ENCODE measurements around the gene TRAPPC10. TPM values are rescaled to one million over a fixed set of nuclear protein-coding genes. Genes with fewer than 3 reads are reported as not detected.
A peak's percentile ranks its signal among the peaks of the same experiment; 100 is the strongest.

Gene TRAPPC10
- total RNA-seq, 1 experiment from 2014 or later = 39.3 TPM

DNA sequence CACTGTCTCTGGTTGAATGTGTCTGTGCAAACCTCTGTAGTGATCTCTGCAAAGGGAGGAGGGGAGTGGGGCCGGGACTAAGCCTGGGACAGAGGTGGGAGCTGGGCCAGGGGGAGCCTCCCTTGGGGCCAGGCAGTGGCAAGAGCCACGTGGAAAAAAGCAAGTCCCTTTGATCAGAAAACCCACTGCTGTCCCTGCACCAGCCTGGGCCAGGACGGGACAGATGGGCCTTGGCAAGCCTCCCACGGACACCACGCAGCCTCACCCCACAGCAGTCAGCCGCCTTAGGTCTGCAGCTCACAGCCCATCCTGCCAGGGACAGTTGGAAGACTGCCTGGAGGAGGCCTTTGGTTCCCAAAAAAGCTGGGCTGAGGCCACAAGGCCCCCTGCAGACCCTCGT lies 11.7 kb upstream of the TRAPPC10 start:
- H3K4me3 Mint-ChIP-seq (ENCODE audit: unreplicated experiment) = no peak overlapping the region
- no peaks in the 10 kb centered on the region for H3K27me3 Mint-ChIP-seq (ENCODE audit: insufficient read depth, unreplicated experiment)
- intact Hi-C loops (cut with micrococcal nuclease) = no loop called here
- H3K9me3 Mint-ChIP-seq (ENCODE audit: unreplicated experiment) = peaks cover 11% of the 10 kb centered on the region
- H3K4me1 Mint-ChIP-seq (ENCODE audit: insufficient read depth, unreplicated experiment) = no peaks in the 10 kb centered on the region
- H3K36me3 Mint-ChIP-seq (ENCODE audit: insufficient read depth, unreplicated experiment) = no peaks in the 10 kb centered on the region
- CTCF ChIA-PET = no interaction called here
- TF ChIP-seq CTCF (IDR thresholded peaks at IDR 0.05; ENCODE audit: unreplicated experiment) = no peak
- no TSS peak for BruUV-seq (replicated peaks)
- H3K27ac Mint-ChIP-seq (ENCODE audit: low read depth, unreplicated experiment) = no peak overlapping the region
- POLR2A ChIA-PET = no interaction called here
- DNase-seq (ENCODE audit: unreplicated experiment) = no peak

- BruUV-seq (replicated peaks) = no TSS peak
- intact Hi-C loops (cut with micrococcal nuclease) = no loop called here
These were observed 9.6 kb upstream of the TRAPPC10 start for GRCh38 chr21:44002511-44002910.

GRCh38 chr21:44003307-44003966 lies 8.7 kb upstream of the TRAPPC10 start:
- no peak overlapping the region for H3K27ac Mint-ChIP-seq (ENCODE audit: low read depth, unreplicated experiment)
- POLR2A ChIA-PET = interaction anchor here (0.7 kb wide), 1 partner anchor 10 kb away, joined by 3 read pairs; no protein-coding TSS in a partner anchor
- H3K4me3 Mint-ChIP-seq (ENCODE audit: unreplicated experiment) = no peak overlapping the region
- CTCF ChIA-PET = interaction anchor here (0.7 kb wide), 1 partner anchor 21 kb away, joined by 3 read pairs; no protein-coding TSS in a partner anchor
- DNase-seq (ENCODE audit: unreplicated experiment) = no peak
- no TSS peak for BruUV-seq (replicated peaks)
- H3K4me1 Mint-ChIP-seq (ENCODE audit: insufficient read depth, unreplicated experiment) = peaks cover 9% of the 10 kb centered on the region
- no peaks in the 10 kb centered on the region for H3K9me3 Mint-ChIP-seq (ENCODE audit: unreplicated experiment)
- no peaks in the 10 kb centered on the region for H3K36me3 Mint-ChIP-seq (ENCODE audit: insufficient read depth, unreplicated experiment)
- no peaks in the 10 kb centered on the region for H3K27me3 Mint-ChIP-seq (ENCODE audit: insufficient read depth, unreplicated experiment)
- TF ChIP-seq CTCF (IDR thresholded peaks at IDR 0.05; ENCODE audit: unreplicated experiment) = no peak
- intact Hi-C loops (cut with micrococcal nuclease) = no loop called here

More at GRCh38 chr21:44002511-44002910, 9.6 kb upstream of the TRAPPC10 start:
- H3K9me3 Mint-ChIP-seq (ENCODE audit: unreplicated experiment) = peaks cover under 1% of the 10 kb centered on the region
- H3K4me1 Mint-ChIP-seq (ENCODE audit: insufficient read depth, unreplicated experiment) = peaks cover 6% of the 10 kb centered on the region
- no peak overlapping the region for H3K4me3 Mint-ChIP-seq (ENCODE audit: unreplicated experiment)
- H3K36me3 Mint-ChIP-seq (ENCODE audit: insufficient read depth, unreplicated experiment) = no peaks in the 10 kb centered on the region
- ChIA-PET CTCF (interaction anchor here (0.6 to 0.7 kb wide), 2 partner anchors 22 to 218 kb away, joined by 3 to 4 read pairs; no protein-coding TSS in a partner anchor), POLR2A (interaction anchor here (0.5 kb wide), 1 partner anchor 28 kb away, joined by 3 read pairs; no protein-coding TSS in a partner anchor)
- DNase-seq (ENCODE audit: unreplicated experiment) = no peak
- no peak for TF ChIP-seq CTCF (IDR thresholded peaks at IDR 0.05; ENCODE audit: unreplicated experiment)
- H3K27ac Mint-ChIP-seq (ENCODE audit: low read depth, unreplicated experiment) = no peak overlapping the region
- no peaks in the 10 kb centered on the region for H3K27me3 Mint-ChIP-seq (ENCODE audit: insufficient read depth, unreplicated experiment)

- peak overlapping the region; percentile 80 for H3K27ac Mint-ChIP-seq (ENCODE audit: low read depth, unreplicated experiment)
- H3K27me3 Mint-ChIP-seq (ENCODE audit: insufficient read depth, unreplicated experiment) = no peaks in the 10 kb centered on the region
These were observed 7.0 kb upstream of the TRAPPC10 start for GRCh38 chr21:44005071-44005470.

More at GRCh38 chr21:44005071-44005470, 7.0 kb upstream of the TRAPPC10 start:
- POLR2A ChIA-PET = interaction anchor here (0.7 kb wide), 1 partner anchor 222 kb away, joined by 3 read pairs; no protein-coding TSS in a partner anchor
- no TSS peak for BruUV-seq (replicated peaks)
- TF ChIP-seq CTCF (IDR thresholded peaks at IDR 0.05; ENCODE audit: unreplicated experiment) = no peak
- no peak overlapping the region for H3K4me3 Mint-ChIP-seq (ENCODE audit: unreplicated experiment)
- no peaks in the 10 kb centered on the region for H3K36me3 Mint-ChIP-seq (ENCODE audit: insufficient read depth, unreplicated experiment)
- H3K9me3 Mint-ChIP-seq (ENCODE audit: unreplicated experiment) = no peaks in the 10 kb centered on the region
- intact Hi-C loops (cut with micrococcal nuclease) = no loop called here
- CTCF ChIA-PET = no interaction called here
- H3K4me1 Mint-ChIP-seq (ENCODE audit: insufficient read depth, unreplicated experiment) = peaks cover 9% of the 10 kb centered on the region
- no peak for DNase-seq (ENCODE audit: unreplicated experiment)

All from MCF 10A (cell line).